NB4 (cell line): Measurements from ENCODE around the gene GPR142.

Source experiments
- MYC ChIP-seq: IDR thresholded peaks from 2 replicates; pipeline ENCODE4 v1.6.1; 2011; ENCODE audit warnings: low read depth, low read length
- POLR2A ChIP-seq: IDR thresholded peaks from 2 replicates; pipeline ENCODE4 v1.6.1; 2011; ENCODE audit warnings: mild to moderate bottlenecking; ENCODE audit not compliant: insufficient read length; ENCODE audit errors: extremely low read depth
- TF ChIP-seq, protein P1 (sequence below): IDR thresholded peaks from one replicate; pipeline ENCODE4 v1.5.1; 2012; ENCODE audit warnings: low read depth, low read length
- TF ChIP-seq, protein P2 (sequence below): IDR thresholded peaks from 2 replicates; pipeline ENCODE4 v1.6.1; 2011; ENCODE audit warnings: low read depth, low read length

DNA sequence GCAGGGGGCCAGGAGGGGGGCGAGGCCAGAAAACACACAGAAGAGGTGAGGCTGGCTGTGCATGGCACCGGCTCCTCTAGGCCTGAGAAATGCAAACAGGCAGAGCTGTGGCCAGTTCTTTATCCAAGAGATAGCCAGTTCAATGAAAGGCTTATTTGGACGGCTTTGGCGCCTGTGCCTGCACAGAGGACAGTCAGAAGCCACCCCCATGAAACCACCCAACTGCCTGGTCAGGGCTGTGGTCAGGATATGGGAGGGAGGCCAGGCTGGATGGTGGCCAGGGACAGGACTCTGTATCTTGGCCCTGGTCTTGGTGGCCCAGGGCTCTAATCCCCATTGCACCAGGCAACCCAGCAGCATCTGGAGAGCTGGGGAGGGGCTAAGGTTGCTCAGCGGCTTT lies 40.1 kb downstream of the GPR142 start:
- TF ChIP-seq MYC = no peak
- TF ChIP-seq, protein P1, sequence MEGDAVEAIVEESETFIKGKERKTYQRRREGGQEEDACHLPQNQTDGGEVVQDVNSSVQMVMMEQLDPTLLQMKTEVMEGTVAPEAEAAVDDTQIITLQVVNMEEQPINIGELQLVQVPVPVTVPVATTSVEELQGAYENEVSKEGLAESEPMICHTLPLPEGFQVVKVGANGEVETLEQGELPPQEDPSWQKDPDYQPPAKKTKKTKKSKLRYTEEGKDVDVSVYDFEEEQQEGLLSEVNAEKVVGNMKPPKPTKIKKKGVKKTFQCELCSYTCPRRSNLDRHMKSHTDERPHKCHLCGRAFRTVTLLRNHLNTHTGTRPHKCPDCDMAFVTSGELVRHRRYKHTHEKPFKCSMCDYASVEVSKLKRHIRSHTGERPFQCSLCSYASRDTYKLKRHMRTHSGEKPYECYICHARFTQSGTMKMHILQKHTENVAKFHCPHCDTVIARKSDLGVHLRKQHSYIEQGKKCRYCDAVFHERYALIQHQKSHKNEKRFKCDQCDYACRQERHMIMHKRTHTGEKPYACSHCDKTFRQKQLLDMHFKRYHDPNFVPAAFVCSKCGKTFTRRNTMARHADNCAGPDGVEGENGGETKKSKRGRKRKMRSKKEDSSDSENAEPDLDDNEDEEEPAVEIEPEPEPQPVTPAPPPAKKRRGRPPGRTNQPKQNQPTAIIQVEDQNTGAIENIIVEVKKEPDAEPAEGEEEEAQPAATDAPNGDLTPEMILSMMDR = no peak
- TF ChIP-seq, protein P2, sequence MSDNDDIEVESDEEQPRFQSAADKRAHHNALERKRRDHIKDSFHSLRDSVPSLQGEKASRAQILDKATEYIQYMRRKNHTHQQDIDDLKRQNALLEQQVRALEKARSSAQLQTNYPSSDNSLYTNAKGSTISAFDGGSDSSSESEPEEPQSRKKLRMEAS = no peak
- TF ChIP-seq POLR2A = no peak
